GM19035 (cell line): ENCODE results near the gene MSI2.
A peak's percentile ranks its signal among the peaks of the same experiment; 100 is the strongest.

ENCODE experiments used
- ATAC-seq: cut with Tn5 transposase; IDR thresholded peaks from one replicate; pipeline ENCODE4 v1.9.1; 2021; ENCODE audit not compliant: unreplicated experiment

Gene MSI2

DNA sequence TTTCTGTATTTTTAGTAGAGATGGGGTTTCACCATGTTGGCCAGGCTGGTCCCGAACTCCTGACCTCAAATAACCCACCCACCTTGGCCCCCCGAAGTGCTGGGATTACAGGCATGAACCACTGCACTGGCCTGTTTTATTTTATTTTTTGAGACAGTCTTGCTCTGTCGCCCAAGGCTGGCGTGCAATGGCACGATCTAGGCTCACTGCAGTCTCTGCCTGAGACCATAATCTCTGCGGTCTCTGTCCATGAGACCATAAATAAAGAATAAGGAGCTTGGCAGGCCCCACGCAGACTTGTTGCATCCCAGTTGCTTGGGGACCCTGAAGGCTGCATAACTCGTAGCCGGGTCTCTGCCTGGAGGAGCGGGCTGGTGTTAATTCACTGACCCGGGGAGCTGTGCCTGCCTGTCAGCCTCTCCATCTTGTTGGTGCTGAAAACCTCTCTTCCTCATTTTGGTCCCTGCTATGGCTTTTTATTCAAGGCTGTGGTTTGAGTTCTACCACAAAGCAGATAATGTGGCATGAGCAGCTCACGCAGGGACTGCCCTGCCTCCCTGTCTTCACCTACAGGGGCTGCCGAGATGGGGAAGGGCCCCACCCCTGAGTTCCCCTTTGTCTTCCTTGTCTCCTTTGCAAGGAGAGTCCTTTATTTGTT lies 82.1 kb downstream of the MSI2 start:
- no peak for ATAC-seq

DNA sequence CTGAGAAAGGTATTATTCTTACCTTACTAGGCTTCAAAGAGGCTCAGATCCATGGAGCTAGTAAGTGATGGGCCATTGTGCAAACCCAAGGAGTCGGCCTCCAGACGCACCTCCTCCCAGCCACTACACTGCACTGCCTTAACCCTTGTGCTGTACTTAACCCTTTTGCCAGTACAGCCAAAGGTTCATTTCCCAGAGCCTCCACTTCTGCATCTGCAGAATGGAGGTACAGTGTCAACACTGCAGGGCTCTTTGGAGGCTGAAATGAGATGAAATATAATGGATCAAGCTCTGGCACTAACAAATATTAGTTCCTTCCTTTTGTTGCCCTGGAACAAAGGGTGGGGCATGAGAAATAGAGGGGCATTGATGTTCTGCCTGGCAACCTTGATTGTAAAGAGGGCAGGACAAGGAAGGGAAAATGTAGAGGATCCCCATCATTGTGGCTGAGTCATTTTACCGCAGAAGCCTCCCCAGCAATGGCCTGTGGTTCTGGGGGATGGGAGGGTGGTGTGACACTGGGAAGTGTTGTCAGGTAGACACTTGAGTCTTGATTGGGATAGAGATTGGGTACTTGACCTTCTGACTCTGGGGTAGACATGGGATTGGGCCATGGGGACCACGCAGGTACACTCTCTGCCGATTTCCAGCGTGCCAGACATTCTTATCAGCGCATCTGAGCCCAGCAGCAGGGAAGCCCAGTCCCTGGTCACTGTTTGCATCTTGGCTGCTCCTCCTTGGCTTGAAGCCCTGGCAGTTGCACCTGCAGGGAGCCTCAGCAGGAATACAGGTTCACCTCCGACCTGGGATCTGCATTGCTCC lies 84.0 kb downstream of the MSI2 start:
- no peak for ATAC-seq

DNA sequence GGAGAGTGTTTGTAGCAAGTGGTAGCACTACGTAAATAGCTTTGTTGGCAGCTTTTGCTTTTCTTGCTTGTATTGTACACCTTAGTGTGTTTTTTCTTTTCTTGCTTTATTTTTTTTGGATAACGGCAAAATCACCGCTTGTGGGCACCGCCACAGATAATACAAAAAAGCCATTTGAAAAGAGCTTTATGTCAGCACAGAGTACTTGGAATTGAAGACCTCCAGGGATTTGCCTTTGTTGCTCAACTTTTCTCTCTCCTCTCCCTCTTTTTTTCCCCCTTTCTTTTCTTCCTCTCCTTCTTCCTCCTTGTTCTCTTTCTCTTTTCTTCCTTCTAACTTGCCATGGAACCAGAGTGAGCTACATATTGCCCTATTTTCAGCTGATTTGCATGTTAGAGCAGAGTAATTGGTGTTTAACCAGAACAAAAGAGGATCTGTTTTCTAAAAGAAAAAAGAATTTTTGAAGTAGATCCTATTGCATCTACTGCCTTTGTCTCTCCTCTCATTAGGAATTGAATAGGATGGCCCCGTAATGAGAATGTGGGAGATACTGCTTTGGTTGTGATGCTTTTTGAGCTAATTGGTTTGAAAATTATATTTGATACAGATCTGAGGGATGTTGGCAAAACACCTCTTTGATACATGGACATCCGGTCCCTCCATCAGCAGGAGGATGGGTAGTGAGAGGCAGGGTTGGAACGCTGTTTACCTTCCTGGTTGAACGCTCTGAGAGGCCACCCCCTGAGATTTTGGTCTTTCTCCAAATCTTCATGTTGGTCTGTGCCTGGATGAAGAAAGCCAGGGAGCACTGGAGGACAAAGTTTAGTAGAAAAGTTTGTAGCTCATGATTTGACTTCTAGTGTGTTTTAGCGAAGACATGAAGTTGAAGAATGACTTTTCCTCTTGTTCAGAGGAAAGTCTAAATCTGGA lies 85.6 kb downstream of the MSI2 start:
- no peak for ATAC-seq

DNA sequence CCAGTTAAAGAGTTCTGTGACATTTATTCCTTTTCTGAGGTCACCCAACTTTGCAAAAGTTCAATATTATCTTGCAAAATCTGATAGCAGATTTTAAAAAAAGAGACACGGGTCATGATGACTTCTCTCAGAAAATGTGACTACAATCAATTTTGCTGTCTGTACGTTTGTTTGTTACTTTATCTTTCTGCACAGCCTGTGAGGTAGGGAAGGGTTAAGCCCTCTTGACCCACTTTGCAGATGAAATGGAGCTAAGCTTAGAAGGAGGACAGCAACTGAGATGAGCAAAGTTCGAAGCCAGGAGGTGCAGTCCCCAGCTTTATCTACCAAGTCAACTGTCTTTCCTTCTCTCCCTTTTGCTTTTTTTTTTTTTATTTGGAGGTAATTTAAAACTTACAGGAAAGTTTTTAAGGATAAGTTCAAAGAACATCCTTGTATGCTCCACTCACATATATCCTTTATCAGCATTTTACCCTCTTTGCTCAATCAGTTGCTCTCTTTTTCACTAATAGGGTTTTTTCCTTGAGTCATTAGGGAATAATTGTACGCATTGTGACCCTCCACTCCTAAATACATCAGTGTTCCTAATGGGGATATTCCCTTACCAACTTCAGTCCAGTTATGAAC lies 86.8 kb downstream of the MSI2 start:
- ATAC-seq: no peak

DNA sequence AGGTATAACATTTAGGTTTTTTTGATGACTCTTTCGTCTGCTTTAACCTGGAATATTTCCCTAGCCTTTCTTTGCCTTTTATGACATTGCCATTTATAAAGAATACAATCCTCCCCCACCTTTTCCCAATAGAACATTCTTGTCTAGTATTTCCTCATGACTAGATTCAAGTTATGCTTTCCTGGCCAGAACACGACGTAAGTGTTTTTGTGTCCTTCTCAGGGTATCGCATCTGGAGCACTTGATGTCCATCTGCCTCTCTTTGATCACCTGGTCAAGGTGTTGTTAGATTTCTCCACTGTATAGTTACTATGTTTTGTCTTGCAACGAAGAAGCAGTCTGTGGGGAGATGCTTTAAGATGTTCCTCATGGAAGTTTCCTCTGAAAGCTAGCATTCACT lies 87.4 kb downstream of the MSI2 start:
- no peak for ATAC-seq

DNA sequence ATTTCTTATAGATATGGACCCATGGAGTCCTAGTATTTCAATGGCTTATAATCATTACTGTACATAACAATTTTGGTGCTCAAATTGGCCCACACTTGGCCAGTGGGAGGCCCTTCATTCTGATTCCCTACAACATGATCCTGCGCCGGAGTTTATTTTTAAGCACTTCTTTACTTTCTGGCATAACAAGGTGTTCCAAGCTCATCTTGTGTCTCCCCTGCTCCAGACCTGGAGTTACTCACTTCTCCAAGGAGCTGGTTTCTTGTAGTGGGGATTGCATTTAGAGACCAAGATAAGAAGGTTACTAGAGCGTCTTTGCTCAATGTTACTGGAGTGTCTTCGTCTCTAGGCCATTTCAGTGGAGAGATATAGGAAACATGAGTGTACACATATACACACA lies 87.9 kb downstream of the MSI2 start:
- no peak for ATAC-seq

- no peak for ATAC-seq
Measured at GRCh38 chr17:57349541-57350247, 93.4 kb downstream of the MSI2 start.

- no peak for ATAC-seq
Measured at GRCh38 chr17:57350266-57350665, 93.9 kb downstream of the MSI2 start.

GRCh38 chr17:57352665-57353175 lies 96.4 kb downstream of the MSI2 start:
- ATAC-seq: no peak

DNA sequence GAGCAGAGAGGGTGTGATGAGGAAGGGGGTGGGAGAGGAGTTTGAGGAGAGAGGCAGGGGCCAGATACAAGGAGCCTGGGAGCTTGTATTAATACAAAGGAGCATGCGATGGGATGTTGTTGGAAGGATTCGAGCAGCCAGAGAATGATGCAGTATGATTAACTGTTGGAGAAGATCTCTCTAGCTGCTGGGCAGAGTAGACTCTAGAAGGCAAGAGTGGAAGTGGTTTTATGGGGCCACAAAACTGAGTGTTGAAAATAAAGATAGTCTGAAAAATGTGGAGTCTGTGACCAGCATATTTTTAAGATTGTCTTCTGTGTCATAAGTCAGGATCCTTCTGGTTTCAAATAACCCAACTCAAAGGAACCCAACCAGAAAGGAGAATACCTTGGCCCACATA lies 98.3 kb downstream of the MSI2 start:
- ATAC-seq: no peak

- ATAC-seq: no peak
Measured at GRCh38 chr17:57355090-57355859, 99.0 kb downstream of the MSI2 start.

DNA sequence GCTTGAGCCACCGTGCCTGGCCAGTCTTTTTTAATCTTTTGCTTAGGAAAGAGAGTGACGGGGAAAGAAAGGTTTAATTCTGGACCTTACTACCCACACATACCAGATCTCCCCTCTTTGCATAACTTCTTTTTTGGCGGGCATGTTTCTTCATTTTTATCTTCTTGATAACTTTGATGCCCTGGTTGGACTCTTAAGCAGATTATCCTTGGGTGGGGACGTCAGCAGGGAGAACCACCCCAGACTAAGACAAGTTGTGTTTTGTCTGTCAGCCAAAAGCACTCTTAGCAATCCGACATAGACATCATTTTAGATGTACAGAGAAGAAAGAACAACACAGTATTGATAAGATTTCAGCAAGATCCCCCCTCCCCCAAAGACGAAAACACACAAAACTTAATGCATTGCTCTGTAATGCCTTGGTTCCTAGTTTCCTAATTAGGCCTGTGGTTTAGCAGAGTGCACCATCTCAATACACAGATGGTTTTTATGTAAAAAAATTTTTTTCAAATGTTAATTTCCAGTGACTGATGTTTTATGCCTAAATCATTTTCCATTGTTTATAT lies 99.9 kb downstream of the MSI2 start:
- ATAC-seq: peak; percentile 39

- ATAC-seq: peak; percentile 63
Measured at GRCh38 chr17:57356719-57357391, 100.5 kb downstream of the MSI2 start.

GRCh38 chr17:57357392-57357784 lies 101.1 kb downstream of the MSI2 start:
- no peak for ATAC-seq

GRCh38 chr17:57357830-57358430 lies 101.6 kb downstream of the MSI2 start:
- ATAC-seq: no peak

DNA sequence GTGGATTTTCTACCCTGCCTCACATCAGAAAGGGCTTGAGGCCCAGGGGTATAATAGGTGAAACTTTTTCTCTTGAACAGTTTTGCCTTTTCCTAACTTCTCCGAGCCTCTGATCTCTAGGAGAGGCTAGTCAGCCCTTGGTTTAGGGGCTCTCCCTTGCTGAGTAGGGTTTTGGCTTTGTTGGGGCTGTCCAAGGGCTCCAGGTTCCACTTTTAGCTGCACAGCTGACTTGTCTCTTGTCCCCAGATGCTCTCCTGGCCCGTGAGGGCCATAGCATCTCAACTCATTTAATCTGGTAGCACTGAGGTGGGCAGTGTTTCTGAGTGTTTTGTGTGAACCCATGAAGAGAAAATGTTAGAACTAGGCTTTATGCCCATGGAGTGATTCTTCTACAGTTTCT lies 103.9 kb downstream of the MSI2 start:
- ATAC-seq: no peak

DNA sequence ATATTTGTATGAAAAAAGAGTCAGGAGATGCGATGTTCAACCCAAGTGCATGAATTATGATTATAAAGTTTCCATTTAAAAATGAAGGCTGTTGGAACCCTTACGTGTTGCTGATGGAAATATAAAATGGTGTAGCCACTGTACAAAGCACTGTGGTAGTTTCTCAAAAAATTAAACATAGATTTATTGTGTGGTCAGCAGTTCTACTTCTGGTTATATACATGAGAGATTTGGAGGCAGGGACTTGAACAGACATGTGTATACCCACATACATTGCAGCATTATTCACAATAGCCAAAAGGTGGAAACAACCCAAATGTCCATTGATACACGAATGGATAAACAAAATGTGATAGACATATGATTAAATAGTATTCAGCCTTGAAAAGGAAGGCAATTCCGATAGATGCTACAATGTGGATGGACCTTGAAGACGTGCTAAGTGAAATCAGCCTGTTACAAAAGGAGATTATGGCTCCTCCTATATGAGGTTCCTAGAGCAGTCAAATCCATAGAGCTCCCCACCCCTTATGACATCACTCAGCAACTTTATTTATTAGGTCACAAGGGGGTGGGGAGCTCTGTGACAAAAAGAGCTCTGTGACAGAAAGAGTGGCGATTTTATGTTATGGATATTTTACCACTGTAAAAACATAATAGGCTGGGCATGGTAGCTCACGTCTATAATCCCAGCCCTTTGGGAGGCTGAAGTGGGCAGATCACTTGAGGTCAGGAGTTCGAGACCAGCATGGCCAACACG lies 106.7 kb downstream of the MSI2 start:
- ATAC-seq: no peak
